HG03196 (cell line): ENCODE data around the gene ERP44.

Source experiments
- ATAC-seq: cut with Tn5 transposase; IDR thresholded peaks from one replicate; pipeline ENCODE4 v1.9.1; 2021; ENCODE audit not compliant: unreplicated experiment

Gene ERP44

DNA sequence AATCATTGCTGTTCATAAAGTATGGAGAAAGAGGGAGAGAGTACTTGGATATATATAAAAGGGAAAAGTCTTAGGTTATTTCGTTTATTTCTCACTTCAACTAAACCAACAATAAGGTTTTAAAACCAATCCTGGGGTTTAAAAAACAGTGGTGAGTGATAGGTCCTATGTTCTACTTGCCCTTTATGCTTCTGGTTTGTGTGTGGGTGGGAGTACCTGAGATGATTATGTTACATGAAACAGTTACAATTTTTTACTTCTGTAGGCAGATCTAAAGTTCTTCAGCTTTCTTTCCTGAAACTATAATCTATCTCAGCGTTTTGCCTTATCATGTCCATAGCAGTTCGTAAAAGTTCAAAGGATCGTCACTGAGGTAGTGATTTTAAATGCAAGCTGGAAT lies 143.2 kb downstream of the ERP44 start:
- ATAC-seq, result no peak

DNA sequence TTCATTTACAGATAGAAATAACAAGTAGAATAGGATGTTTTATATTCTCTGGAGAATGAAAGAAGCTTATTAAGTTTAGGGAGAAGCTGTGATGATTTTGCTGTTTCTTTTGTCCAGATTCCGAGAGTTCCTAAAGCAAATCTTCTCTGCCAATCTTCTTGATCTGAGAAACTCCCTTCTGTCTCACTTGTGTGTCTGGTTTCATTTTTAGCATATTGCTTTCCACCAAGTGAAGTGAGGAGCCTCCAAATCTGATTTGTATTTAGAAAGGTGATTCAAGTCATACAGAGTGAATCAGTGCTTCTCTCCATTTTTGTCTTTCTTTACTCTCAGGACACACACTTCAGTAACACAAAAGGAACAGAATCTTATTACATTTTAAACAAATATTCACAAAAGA lies 144.0 kb downstream of the ERP44 start:
- ATAC-seq, result no peak

DNA sequence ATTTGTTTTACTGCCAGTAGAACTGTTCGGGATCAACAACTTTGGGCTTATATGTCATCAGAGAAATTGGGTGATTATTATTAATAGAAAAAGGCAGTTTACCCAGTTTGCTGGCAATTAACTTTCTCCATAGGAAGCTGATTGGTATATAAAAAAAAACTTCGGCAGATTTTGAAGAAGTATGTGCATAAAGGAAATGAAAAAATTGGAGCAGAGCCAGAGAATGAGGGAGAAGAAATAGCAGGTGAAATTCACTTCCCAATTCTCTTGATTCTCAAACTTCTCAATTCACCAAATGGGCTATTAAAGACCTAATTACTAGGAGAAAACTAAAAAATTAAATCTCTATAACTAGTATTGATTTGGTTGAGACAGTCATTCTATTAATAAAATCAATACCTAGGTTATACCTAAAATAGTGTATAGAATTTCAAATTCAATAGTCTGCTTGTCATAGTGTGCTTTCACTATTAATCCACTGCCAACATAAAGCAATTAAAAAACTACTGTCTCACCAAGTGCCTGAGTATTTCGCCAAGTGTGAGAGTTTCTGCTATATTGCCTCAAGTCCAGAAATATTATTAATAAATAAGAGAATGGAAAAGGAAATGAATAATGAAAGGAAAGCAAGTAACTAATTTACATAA lies 144.8 kb downstream of the ERP44 start:
- no peak for ATAC-seq

DNA sequence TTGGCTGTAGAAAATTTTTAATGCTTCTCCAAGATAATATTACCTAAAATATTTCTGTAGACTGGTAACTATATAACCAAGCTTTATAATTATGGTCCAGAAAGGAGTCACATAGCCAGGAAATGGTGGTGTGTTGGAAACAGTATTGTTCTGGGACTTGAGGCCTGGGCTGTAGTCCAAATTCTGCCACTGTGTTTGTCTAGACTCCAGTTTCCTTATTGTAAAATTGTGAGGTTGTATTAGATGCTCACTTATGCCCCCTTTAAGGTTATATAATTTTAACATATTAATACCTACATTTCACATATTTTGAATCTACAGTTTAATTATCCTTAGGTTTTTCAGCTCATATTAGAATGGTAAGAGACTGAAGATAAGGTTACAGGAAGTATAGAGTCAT lies 149.9 kb downstream of the ERP44 start:
- no peak for ATAC-seq

DNA sequence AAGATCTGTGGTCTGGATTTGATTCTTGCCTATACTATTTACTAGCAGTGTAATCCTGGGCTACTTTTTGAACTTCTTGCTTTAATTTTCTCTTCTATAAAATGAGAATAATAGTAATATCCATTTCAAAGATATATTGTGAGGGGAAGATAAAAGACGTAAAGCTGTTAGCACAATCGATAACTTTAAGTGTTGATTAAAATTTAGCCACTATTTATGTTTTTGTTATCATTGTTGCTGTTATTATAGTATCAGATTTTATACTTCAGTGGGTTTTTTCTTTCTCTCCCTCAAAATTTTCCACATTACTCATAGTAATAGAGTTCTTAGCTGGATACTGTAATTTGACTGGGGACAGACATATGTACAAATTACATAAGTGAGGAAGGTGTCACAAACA lies 150.3 kb downstream of the ERP44 start:
- no peak for ATAC-seq

DNA sequence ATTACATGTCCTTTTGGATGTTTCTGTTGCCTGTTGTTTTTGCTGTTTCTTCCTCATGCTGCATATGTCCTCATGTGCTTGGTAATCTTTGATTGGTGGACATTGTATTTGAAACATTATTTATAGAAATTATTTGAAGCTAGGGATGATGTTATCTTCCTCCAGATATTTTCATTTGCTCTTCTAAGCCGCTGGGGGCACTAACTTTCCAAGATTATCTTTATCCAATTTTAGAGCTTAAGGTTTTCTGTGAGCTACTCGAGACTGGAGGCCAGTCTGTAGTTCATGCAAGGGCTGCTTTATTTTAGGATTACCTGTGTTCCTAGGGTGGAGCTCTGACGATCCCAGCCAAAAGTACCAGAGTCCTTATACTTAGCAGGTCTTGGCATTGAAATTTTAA lies 151.4 kb downstream of the ERP44 start:
- no peak for ATAC-seq

DNA sequence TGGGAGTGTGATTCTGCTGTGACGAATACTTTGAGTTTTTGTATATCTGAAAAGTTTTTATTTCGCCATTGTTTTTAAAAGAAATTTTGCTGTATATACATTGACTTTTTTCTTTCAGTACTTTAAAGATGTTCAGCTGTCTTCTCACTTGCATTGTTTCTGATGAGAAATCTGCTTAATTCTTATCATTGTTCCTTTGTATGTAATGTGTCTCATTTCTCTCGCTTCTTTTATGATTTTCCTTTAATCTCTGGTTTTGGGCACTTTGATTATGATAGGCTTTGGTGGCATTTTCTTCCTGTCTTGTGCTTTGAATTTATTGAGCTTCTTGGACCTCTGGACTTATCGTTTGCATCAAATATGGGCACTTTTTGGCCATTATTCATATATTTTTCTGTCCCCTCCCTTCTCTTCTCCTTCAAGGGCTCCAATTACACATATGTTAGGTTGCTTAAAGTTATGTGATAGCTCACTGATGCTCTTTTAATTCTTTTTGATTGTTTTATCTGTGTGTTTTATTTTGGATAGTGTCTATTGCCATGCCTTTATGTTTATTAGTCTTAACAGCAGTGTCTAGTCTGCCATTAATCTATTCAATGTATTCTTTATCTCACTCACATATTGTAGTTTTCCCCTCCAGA lies 161.7 kb downstream of the ERP44 start:
- ATAC-seq, result no peak

DNA sequence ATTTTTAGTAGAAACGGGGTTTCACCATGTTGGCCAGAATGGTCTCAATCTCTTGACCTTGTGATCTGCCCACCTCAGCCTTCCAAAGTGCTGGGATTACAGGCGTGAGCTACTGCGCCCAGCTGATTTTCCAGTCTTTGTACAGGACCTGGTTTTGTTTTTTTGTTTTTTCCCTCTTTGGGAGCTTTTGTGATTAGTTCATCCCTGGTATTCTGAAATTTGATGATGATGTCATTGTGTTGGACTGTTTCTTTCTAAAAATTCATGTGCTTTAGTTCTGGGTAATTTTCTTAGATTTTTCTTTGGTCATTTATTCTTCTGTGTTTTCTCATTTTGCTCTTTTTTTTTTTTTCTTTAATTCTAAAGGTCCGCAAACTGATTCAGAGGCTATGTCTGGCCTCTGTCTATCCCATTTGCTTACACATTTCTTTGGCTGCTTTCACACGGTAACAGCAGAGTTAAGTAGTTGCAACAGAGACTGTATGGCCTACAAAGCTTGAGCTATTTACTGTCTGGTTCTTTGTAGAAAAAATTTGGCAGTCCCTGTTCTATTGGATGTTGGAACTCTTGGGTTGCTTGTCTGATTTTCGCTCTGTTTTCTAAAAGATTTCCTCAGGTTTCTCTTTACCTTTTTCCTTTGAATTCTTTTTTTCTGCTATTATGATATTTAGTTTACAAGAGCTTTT lies 167.5 kb downstream of the ERP44 start:
- ATAC-seq, result no peak

DNA sequence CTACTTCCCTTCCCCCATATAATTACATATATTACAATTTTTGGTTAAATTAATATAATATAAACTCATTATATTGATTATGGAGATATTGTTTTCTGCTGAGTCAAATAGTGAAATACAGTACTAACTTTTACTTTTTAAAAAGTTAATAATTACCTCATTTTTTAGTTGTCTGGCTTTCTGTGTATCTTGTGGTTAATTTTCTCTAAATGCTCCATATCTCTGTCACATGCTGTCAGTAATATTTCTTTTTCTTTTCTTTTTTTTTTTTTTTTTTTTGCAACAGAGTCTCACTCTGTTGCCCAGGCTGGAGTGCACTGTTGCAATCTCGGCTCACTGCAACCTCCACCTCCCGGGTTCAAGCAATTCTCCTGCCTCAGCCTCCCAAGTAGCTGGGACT lies 169.1 kb downstream of the ERP44 start:
- ATAC-seq, result no peak
